ENCODE measurements around the gene STEAP4.
"Not testable (repeated sequence)": the region's sequence is repeated elsewhere in the genome, so short reads cannot be mapped to it uniquely, and the experiment has no call there.

The STEAP4 gene

GRCh38 chr7:88289564-88290025 is 17.1 kb downstream of the STEAP4 start:
- peak overlapping the region; percentile 71 for H3K27ac ChIP-seq
- TF ChIP-seq, protein P1, sequence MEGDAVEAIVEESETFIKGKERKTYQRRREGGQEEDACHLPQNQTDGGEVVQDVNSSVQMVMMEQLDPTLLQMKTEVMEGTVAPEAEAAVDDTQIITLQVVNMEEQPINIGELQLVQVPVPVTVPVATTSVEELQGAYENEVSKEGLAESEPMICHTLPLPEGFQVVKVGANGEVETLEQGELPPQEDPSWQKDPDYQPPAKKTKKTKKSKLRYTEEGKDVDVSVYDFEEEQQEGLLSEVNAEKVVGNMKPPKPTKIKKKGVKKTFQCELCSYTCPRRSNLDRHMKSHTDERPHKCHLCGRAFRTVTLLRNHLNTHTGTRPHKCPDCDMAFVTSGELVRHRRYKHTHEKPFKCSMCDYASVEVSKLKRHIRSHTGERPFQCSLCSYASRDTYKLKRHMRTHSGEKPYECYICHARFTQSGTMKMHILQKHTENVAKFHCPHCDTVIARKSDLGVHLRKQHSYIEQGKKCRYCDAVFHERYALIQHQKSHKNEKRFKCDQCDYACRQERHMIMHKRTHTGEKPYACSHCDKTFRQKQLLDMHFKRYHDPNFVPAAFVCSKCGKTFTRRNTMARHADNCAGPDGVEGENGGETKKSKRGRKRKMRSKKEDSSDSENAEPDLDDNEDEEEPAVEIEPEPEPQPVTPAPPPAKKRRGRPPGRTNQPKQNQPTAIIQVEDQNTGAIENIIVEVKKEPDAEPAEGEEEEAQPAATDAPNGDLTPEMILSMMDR (conservative IDR thresholded peaks at IDR 0.05), result no peak

DNA sequence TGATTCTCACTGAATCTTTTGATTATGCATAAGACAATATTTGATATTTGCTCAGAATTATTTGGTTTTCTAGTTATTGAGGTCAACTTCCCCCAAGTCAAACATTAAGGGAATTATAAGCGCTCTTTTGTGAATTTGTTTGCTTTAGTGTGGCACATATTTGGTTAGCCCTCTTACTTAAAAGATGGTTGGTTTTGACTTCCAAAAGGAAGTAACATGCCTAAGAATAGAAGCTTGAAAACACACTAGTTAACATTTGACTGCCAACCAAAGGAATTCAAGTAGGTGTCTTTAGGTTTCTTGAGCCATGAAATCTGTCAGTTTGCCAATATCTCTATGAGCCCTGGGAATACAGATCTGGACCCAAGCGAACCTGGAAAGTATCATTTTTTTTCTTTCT is 24.9 kb downstream of the STEAP4 start:
- TF ChIP-seq, protein P1 (conservative IDR thresholded peaks at IDR 0.05), result no peak
- H3K27ac ChIP-seq, result peak overlapping the region; percentile 86

DNA sequence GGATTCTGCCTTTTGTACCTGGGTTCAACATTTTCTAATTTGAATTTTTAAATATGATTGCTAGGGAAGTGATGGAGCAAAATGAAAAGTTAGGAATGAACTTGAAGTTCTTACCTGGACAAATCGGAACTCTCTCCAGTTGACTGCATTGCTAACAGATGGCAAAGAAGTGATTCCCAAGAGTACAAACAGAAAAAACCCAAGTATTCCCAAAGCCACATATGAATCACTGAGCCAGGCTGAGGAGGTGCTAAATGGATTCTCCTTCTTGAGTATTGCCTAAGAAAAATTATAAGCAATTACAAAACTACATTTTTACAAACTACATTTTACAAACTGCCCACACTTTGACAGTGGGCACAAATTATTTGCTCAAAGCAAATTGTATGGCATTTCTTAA is 25.9 kb downstream of the STEAP4 start:
- TF ChIP-seq, protein P1 (conservative IDR thresholded peaks at IDR 0.05), result no peak
- H3K27ac ChIP-seq, result peak overlapping the region; percentile 86

DNA sequence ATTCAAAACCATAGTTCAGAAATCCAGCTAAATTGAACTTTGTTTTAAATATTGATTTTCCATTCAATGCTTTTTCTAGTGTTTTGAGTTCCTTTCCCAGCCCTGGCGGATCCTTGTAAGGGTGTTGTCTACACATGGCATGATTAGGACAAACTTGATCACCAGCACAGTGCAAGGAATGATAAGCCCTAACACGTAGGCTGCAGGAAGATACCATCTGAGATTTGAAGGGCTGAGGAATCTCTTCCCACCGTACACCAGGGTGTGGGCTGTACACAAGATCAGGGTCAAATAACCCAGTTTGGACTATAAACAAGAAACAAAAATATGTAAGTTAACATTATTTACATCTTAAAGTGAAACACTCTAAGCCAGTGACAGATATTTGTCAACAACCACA is 27.4 kb downstream of the STEAP4 start:
- TF ChIP-seq, protein P1 (conservative IDR thresholded peaks at IDR 0.05), result no peak
- no peak overlapping the region; the same call in 1 of the 2 replicates for H3K27ac ChIP-seq

GRCh38 chr7:88278881-88279280 is 27.8 kb downstream of the STEAP4 start:
- H3K27ac ChIP-seq, result no peak overlapping the region
- TF ChIP-seq, protein P1 (conservative IDR thresholded peaks at IDR 0.05), result no peak

- H3K27ac ChIP-seq, result no peak overlapping the region
- TF ChIP-seq, protein P1 (conservative IDR thresholded peaks at IDR 0.05), result no peak
Measured at GRCh38 chr7:88276605-88277153, 30.0 kb downstream of the STEAP4 start.

DNA sequence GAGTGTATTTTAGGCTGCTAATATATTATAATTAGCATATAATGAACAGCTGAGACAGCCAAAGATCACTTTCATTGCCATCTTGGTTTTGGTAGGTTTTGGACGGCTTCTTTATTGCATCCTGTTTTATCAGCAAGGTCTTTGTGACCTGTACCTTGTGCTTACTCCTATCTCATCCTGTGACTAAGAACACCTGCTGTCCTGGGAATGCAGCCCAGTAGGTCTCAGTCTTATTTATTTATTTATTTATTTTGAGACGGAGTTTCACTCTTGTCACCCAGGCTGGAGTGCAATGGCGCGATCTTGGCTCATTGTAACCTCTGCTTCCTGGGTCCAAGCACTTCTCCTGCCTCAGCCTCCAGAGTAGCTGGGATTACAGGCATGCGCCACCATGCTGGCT is 31.8 kb downstream of the STEAP4 start:
- H3K27ac ChIP-seq, result not testable (repeated sequence)

GRCh38 chr7:88269586-88269985 is 37.1 kb downstream of the STEAP4 start:
- no peak overlapping the region for H3K27ac ChIP-seq
- TF ChIP-seq, protein P1 (conservative IDR thresholded peaks at IDR 0.05), result no peak

Measured in VCaP (cell line).